B cell (primary cell): ENCODE results near the gene SLC25A13. TPM values are rescaled to one million over a fixed set of nuclear protein-coding genes. Genes with fewer than 3 reads are reported as not detected.

ENCODE experiments used
- ATAC-seq: fragments of 200-7000 bp; cut with Tn5 transposase; one replicate; pipeline ENCODE4 v1.10.0; 2021; ENCODE audit warnings: low read depth, mild to moderate bottlenecking, moderate number of reproducible peaks, moderate library complexity
- CTCF ChIA-PET: fragments of 350-600 bp; sonication (Branson Sonifier 250); formaldehyde crosslinking; loops from one replicate; lab custom pipeline; 2021; ENCODE audit warnings: antibody characterized with exemption, inconsistent platforms; lab: Charles Lee
- POLR2A ChIA-PET: fragments of 350-600 bp; sonication (Branson Sonifier 250); formaldehyde crosslinking; loops from one replicate; lab custom pipeline; 2021; ENCODE audit warnings: antibody characterized with exemption; lab: Charles Lee
- DNase-seq: peaks from one replicate; pipeline ENCODE4 v3.0.0; 2013
- H2AFZ ChIP-seq: 2 replicates; pipeline ENCODE4 v1.6.1; 2012; ENCODE audit warnings: mild to moderate bottlenecking, low read depth, low read length; ENCODE audit not compliant: insufficient read depth, poor library complexity, severe bottlenecking
- H3K27ac ChIP-seq, 2 donors: 1 replicate in 1 of 2; 2 replicates in 1 of 2; pipeline ENCODE4 v1.5.1; 2012 to 2013; ENCODE audit warnings: low read length in 2 of 2, mild to moderate bottlenecking in 2 of 2, moderate library complexity in 1 of 2
- H3K27me3 ChIP-seq, 4 experiments: fragments of 200-600 bp in 1 of 4; sonication (generic) in 1 of 4; replicated peaks in 1 of 4; 1 replicate in 2 of 4; 2 replicates in 2 of 4; pipeline versions ENCODE4 v1.6.1 to v1.7.0; 2013 to 2016; ENCODE audit warnings: low read length in 3 of 4, mild to moderate bottlenecking in 2 of 4, mixed read lengths in 1 of 4, moderate library complexity in 1 of 4; ENCODE audit not compliant: insufficient read depth in 4 of 4, control insufficient read depth in 3 of 4; ENCODE audit errors: control extremely low read depth in 1 of 4
- H3K36me3 ChIP-seq, 2 experiments: replicated peaks in 1 of 2; 1 replicate in 1 of 2; 2 replicates in 1 of 2; pipeline versions ENCODE4 v1.6.1 to v1.7.1; 2013; ENCODE audit warnings: low read length in 1 of 2; ENCODE audit not compliant: insufficient read depth in 2 of 2, control insufficient read depth in 1 of 2; ENCODE audit errors: control extremely low read depth in 1 of 2, extremely low read depth in 1 of 2
- H3K4me1 ChIP-seq, 2 donors: fragments of 200-600 bp in 1 of 2; sonication (generic) in 1 of 2; 1 replicate in 1 of 2; 2 replicates in 1 of 2; pipeline versions ENCODE4 v1.5.1 to v1.6.1; 2013 to 2017; ENCODE audit warnings: low read length in 2 of 2; ENCODE audit not compliant: control insufficient read depth in 2 of 2, insufficient read depth in 2 of 2
- H3K4me2 ChIP-seq: replicated peaks from 2 replicates; pipeline ENCODE3; 2012; ENCODE audit warnings: mild to moderate bottlenecking, low read depth, low read length; ENCODE audit not compliant: poor library complexity, severe bottlenecking
- H3K4me3 ChIP-seq, 5 experiments: fragments of 200-600 bp in 1 of 5; sonication (generic) in 1 of 5; 1 replicate in 3 of 5; 2 replicates in 2 of 5; pipeline versions ENCODE4 v1.5.1 to v1.7.0; 2011 to 2016; ENCODE audit warnings: low read length in 4 of 5, mild to moderate bottlenecking in 4 of 5, low read depth in 2 of 5, control low read depth in 1 of 5, moderate library complexity in 1 of 5; ENCODE audit not compliant: insufficient read depth in 1 of 5; ENCODE audit errors: control extremely low read depth in 1 of 5, extremely low read depth in 1 of 5
- H3K79me2 ChIP-seq: fragments of 200-600 bp; sonication (generic); one replicate; pipeline ENCODE4 v1.6.0; 2016; ENCODE audit warnings: low read length; ENCODE audit not compliant: control insufficient read depth, insufficient read depth
- H3K9ac ChIP-seq: fragments of 200-600 bp; sonication (generic); 2 replicates; pipeline ENCODE4 v1.6.1; 2017; ENCODE audit warnings: mild to moderate bottlenecking, low read length, moderate library complexity
- H3K9me3 ChIP-seq, 3 donors: one replicate each; pipeline versions ENCODE4 v1.6.1 to v1.7.1; 2013; ENCODE audit warnings: low read length in 2 of 3; ENCODE audit not compliant: control insufficient read depth in 2 of 3, insufficient read depth in 1 of 3; ENCODE audit errors: control extremely low read depth in 1 of 3
- H4K20me1 ChIP-seq: 2 replicates; pipeline ENCODE4 v1.6.0; 2012; ENCODE audit warnings: mild to moderate bottlenecking, low read length; ENCODE audit not compliant: insufficient read depth, control insufficient read depth, poor library complexity, severe bottlenecking
- H3K27ac Mint-ChIP-seq: one replicate; pipeline ENCODE4 v1.8.0; 2021; ENCODE audit warnings: mixed read lengths
- H3K27me3 Mint-ChIP-seq: one replicate; pipeline ENCODE4 v1.8.0; 2021; ENCODE audit warnings: mixed read lengths
- H3K4me1 Mint-ChIP-seq: one replicate; pipeline ENCODE4 v1.8.0; 2021; ENCODE audit warnings: mixed read lengths
- H3K4me3 Mint-ChIP-seq: one replicate; pipeline ENCODE4 v1.8.0; 2021; ENCODE audit warnings: mixed read lengths
- H3K9me3 Mint-ChIP-seq: one replicate; pipeline ENCODE4 v1.8.0; 2022; ENCODE audit warnings: mixed read lengths; ENCODE audit not compliant: insufficient read depth
- CTCF ChIP-seq: fragments of 200-600 bp; IDR thresholded peaks from one replicate; pipeline ENCODE4 v1.8.0; 2022; ENCODE audit warnings: antibody characterized with exemption, mild to moderate bottlenecking
- EZH2 ChIP-seq: IDR thresholded peaks from 2 replicates; pipeline ENCODE4 v1.6.1; 2012; ENCODE audit warnings: borderline replicate concordance, low read depth, mild to moderate bottlenecking, moderate library complexity, low read length; ENCODE audit not compliant: insufficient read depth, poor library complexity, severe bottlenecking
- WGBS: methylation state at CpG from one replicate; pipeline ENCODE4 v1.1.5; 2013; ENCODE audit warnings: missing lambda C conversion rate; ENCODE audit not compliant: insufficient coverage; 5-methylcytosine and 5-hydroxymethylcytosine counted together
- intact Hi-C: fragments of 100-400 bp; cut with micrococcal nuclease; formaldehyde crosslinking; loops from one replicate; pipeline ENCODE4 v1.10.0; 2022
- polyA plus RNA-seq: library from polyadenylated mRNA; depleted of rRNA; stranded (reverse); fragments of >200 nt; gene quantifications from 2 replicates; pipeline ENCODE4 v1.2.3, GENCODE V29; 2012
- total RNA-seq, 2 donors: library from RNA; stranded (reverse); fragments of 120-200 nt in 1 of 2; gene quantifications; 1 replicate in 1 of 2; 2 replicates in 1 of 2; pipeline versions ENCODE4 v1.2.3 to v1.2.4, GENCODE V29; 2013 to 2022

Gene SLC25A13
- total and polyA plus RNA-seq, 2 donors (not counting 1 experiment from before 2014, with no cell fraction given): 12.5 to 30.9 TPM

DNA sequence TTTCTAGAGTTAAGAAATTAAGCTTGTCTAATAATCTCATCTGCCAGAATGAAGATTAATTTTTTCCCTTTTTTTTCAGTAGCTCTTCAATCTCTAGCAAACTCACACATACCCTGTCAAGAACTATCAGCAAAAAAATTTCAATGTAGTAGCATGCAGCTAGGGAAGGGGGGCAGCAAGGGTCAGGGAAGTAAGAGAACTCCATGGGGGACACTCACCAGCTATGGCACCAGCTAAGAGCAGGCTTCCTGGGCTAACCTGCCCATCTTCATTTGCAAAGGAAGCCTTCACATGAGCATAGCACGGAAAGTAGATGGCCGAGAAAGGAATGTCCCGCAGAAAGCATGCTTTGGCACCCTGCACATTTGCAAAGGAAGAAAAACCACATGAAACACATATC lies 190.4 kb downstream of the SLC25A13 start:
- Mint-ChIP-seq H3K27ac (no peak overlapping the region), H3K4me3 (no peak overlapping the region), H3K4me1 (no peaks in the 10 kb centered on the region), H3K27me3 (no peaks in the 10 kb centered on the region), H3K9me3 (no peaks in the 10 kb centered on the region)
- no peaks in the 10 kb centered on the region for H3K9me3 ChIP-seq
- 100% methylated on average over 3 of the region's 3 CpGs for WGBS
- H3K27ac ChIP-seq: no peak overlapping the region
- intact Hi-C loops: no loop called here
- no peaks in the 10 kb centered on the region for H4K20me1 ChIP-seq
- ChIA-PET POLR2A (no interaction called here), CTCF (interaction anchor here (1.1 kb wide), 1 partner anchor 54 kb away, joined by 3 read pairs; no protein-coding TSS in a partner anchor)
- DNase-seq (no peak), ATAC-seq (no peak)
- H3K9ac ChIP-seq: no peak overlapping the region
- no peak overlapping the region for H3K4me2 ChIP-seq
- H3K79me2 ChIP-seq: no peaks in the 10 kb centered on the region
- TF ChIP-seq EZH2: no peak
- TF ChIP-seq CTCF: no peak
- no peaks in the 10 kb centered on the region for H3K27me3 ChIP-seq
- H3K4me1 ChIP-seq: no peaks in the 10 kb centered on the region
- no peak overlapping the region for H2AFZ ChIP-seq
- H3K4me3 ChIP-seq: no peak overlapping the region
- peaks cover 0 to 29% of the 10 kb centered on the region in 2 experiments for H3K36me3 ChIP-seq

- Mint-ChIP-seq H3K9me3 (no peaks in the 10 kb centered on the region), H3K4me1 (no peaks in the 10 kb centered on the region), H3K27ac (no peak overlapping the region), H3K27me3 (no peaks in the 10 kb centered on the region), H3K4me3 (no peak overlapping the region)
- Histone ChIP-seq H3K9ac (no peak overlapping the region), H3K36me3 (peaks cover 0 to 20% of the 10 kb centered on the region in 2 experiments), H4K20me1 (no peaks in the 10 kb centered on the region), H3K79me2 (no peaks in the 10 kb centered on the region), H3K9me3 (no peaks in the 10 kb centered on the region), H3K27me3 (no peaks in the 10 kb centered on the region), H3K4me2 (no peak overlapping the region), H3K27ac (no peak overlapping the region), H3K4me3 (no peak overlapping the region), H3K4me1 (no peaks in the 10 kb centered on the region), H2AFZ (no peak overlapping the region)
- ChIA-PET POLR2A (no interaction called here), CTCF (no interaction called here)
- WGBS: 94% methylated on average over 2 of the region's 2 CpGs
- ATAC-seq (no peak), DNase-seq (no peak)
- intact Hi-C loops: no loop called here
- TF ChIP-seq CTCF (no peak), EZH2 (no peak)
These were observed 194.2 kb downstream of the SLC25A13 start for GRCh38 chr7:96127746-96128145.
